Liver (tissue), 9 donors: ENCODE results near the gene LMF1. TPM values are rescaled to one million over a fixed set of nuclear protein-coding genes. Genes with fewer than 3 reads are reported as not detected.

Experiments used
- DNase-seq: peaks from one replicate; pipeline ENCODE4 v3.0.0-alpha.2; 2017; ENCODE audit warnings: low spot score
- H3K27ac ChIP-seq, 2 donors: one replicate each; pipeline ENCODE4 v1.7.0; 2013; ENCODE audit warnings: inconsistent platforms in 2 of 2, low read length in 2 of 2, control low read depth in 1 of 2, low read depth in 1 of 2, mild to moderate bottlenecking in 1 of 2
- H3K27me3 ChIP-seq, 4 donors: one replicate each; pipeline versions ENCODE4 v1.6.1 to v1.7.0; 2013; ENCODE audit warnings: low read length in 3 of 4, inconsistent platforms in 1 of 4, mild to moderate bottlenecking in 1 of 4, moderate library complexity in 1 of 4; ENCODE audit not compliant: control insufficient read depth in 4 of 4, insufficient read depth in 4 of 4
- H3K36me3 ChIP-seq, 4 donors: one replicate each; pipeline versions ENCODE4 v1.6.1 to v1.7.0; 2013; ENCODE audit warnings: low read length in 3 of 4, mild to moderate bottlenecking in 3 of 4, low read depth in 1 of 4, moderate library complexity in 1 of 4; ENCODE audit not compliant: control insufficient read depth in 4 of 4, insufficient read depth in 3 of 4
- H3K4me1 ChIP-seq, 4 donors: one replicate each; pipeline versions ENCODE4 v1.6.1 to v1.7.0; 2013; ENCODE audit warnings: low read length in 3 of 4, mild to moderate bottlenecking in 3 of 4, moderate library complexity in 1 of 4; ENCODE audit not compliant: control insufficient read depth in 4 of 4, insufficient read depth in 4 of 4
- H3K4me3 ChIP-seq, 3 donors: one replicate each; pipeline versions ENCODE4 v1.6.1 to v1.7.0; 2013; ENCODE audit warnings: low read length in 3 of 3, control low read depth in 1 of 3, low read depth in 1 of 3, mild to moderate bottlenecking in 1 of 3
- H3K9ac ChIP-seq, 2 donors: one replicate each; pipeline ENCODE4 v1.7.0; 2013; ENCODE audit warnings: low read length in 2 of 2, mild to moderate bottlenecking in 2 of 2, moderate library complexity in 2 of 2, control low read depth in 1 of 2, low read depth in 1 of 2
- H3K9me3 ChIP-seq, 4 donors: one replicate each; pipeline versions ENCODE4 v1.6.1 to v1.7.0; 2013; ENCODE audit warnings: low read length in 3 of 4; ENCODE audit not compliant: control insufficient read depth in 4 of 4
- CTCF ChIP-seq: fragments of 150-350 bp; IDR thresholded peaks from 2 replicates; pipeline ENCODE4 v1.5.1; 2017; ENCODE audit warnings: improper control_type of control experiment, low read depth, low read length; ENCODE audit not compliant: missing input control
- FOXA1 ChIP-seq: IDR thresholded peaks from 2 replicates; pipeline ENCODE4 v1.6.1; 2016; ENCODE audit warnings: antibody characterized with exemption
- FOXA2 ChIP-seq: IDR thresholded peaks from 2 replicates; pipeline ENCODE4 v1.6.1; 2016; ENCODE audit warnings: antibody characterized with exemption
- HNF4A ChIP-seq, 2 donors: conservative IDR thresholded peaks; 2 replicates each; pipeline ENCODE4 v1.6.1; 2016; ENCODE audit warnings: antibody characterized with exemption in 2 of 2, mild to moderate bottlenecking in 2 of 2
- HNF4G ChIP-seq: IDR thresholded peaks from 2 replicates; pipeline ENCODE4 v1.6.1; 2016; ENCODE audit warnings: antibody characterized with exemption
- JUND ChIP-seq, 2 donors: IDR thresholded peaks; 2 replicates each; pipeline ENCODE4 v1.6.1; 2016; ENCODE audit warnings: antibody characterized with exemption in 2 of 2
- MAX ChIP-seq: IDR thresholded peaks from 2 replicates; pipeline ENCODE4 v1.6.1; 2016; ENCODE audit warnings: antibody characterized with exemption
- NR2F2 ChIP-seq: IDR thresholded peaks from 2 replicates; pipeline ENCODE4 v1.6.1; 2016; ENCODE audit warnings: antibody characterized with exemption
- RAD21 ChIP-seq, 2 donors: IDR thresholded peaks; 2 replicates each; pipeline ENCODE4 v1.6.1; 2016; ENCODE audit warnings: antibody characterized with exemption in 2 of 2, mild to moderate bottlenecking in 2 of 2
- REST ChIP-seq: IDR thresholded peaks from 2 replicates; pipeline ENCODE4 v1.6.1; 2016; ENCODE audit warnings: antibody characterized with exemption, mild to moderate bottlenecking
- RXRA ChIP-seq, 2 donors: IDR thresholded peaks; 2 replicates each; pipeline ENCODE4 v1.6.1; 2017 to 2018; ENCODE audit warnings: antibody characterized with exemption in 2 of 2, mild to moderate bottlenecking in 1 of 2
- SP1 ChIP-seq: IDR thresholded peaks from 2 replicates; pipeline ENCODE4 v1.6.1; 2018; ENCODE audit warnings: antibody characterized with exemption, mild to moderate bottlenecking
- TAF1 ChIP-seq: conservative IDR thresholded peaks from 2 replicates; pipeline ENCODE4 v1.6.1; 2016; ENCODE audit warnings: antibody characterized with exemption, mild to moderate bottlenecking
- YY1 ChIP-seq: IDR thresholded peaks from 2 replicates; pipeline ENCODE4 v1.6.1; 2016; ENCODE audit warnings: antibody characterized with exemption, mild to moderate bottlenecking
- ZBTB33 ChIP-seq: IDR thresholded peaks from 2 replicates; pipeline ENCODE4 v1.6.1; 2016; ENCODE audit warnings: antibody characterized with exemption
- WGBS: extraction: QIAGEN DNeasy Blood & Tissue Kit; methylation state at CpG from one replicate; pipeline ENCODE4 v1.1.7; 2013; 5-methylcytosine and 5-hydroxymethylcytosine counted together
- polyA plus RNA-seq, 2 donors: library from polyadenylated mRNA; stranded (reverse) in 1 of 2; unstranded in 1 of 2; fragments of 200-250 nt in 1 of 2; fragments of >200 nt in 1 of 2; fragmentation: Nextera tagmentation in 1 of 2; extraction: Ambion mirVana in 1 of 2; gene quantifications; one replicate each; pipeline versions ENCODE4 v1.2.1 to v1.2.3, GENCODE V29; 2013 to 2015
- total RNA-seq, 2 donors: library from RNA; depleted of rRNA; stranded (reverse); fragments of >200 nt; gene quantifications; one replicate each; pipeline ENCODE4 v1.2.3, GENCODE V29; 2014
- donor health status: healthy.
- donor health status: healthy.
- donor health status: healthy.
- donor health status: healthy.
- donor health status: healthy.

LMF1 gene
- total and polyA plus RNA-seq, 4 donors, result 8.8 to 24.3 (median 12.6) TPM

DNA sequence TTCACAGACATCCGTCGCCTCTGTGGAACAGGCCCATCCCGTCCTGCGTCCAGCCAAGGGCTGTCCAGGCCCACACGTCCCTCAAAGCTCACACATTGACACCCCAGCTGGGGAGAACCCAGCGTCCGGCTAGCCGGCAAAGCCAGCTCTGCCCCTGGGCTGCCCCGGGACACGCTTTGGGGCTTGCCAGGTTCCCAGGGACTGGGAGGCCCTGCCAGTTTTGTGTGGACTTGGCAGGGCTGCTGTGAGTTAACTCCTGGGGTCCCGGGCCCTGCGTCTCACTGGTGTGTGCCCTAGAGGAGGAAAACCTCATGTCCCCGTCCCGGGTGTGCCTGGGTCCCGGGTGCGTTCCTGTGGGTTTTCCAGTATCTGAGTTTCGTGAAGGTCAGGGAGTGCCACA, 17.1 kb upstream of the LMF1 start:
- TF ChIP-seq TAF1 (no peak), REST (no peak), ZBTB33 (no peak), HNF4A (conservative IDR thresholded peaks at IDR 0.05) (no peak), RXRA (IDR thresholded peaks at IDR 0.05) (no peak), FOXA2 (no peak), JUND (IDR thresholded peaks at IDR 0.05) (no peak), CTCF (no peak), SP1 (no peak), RAD21 (IDR thresholded peaks at IDR 0.05) (no peak), NR2F2 (no peak)
- 81% methylated on average over 17 of the region's 17 CpGs for WGBS
- no peak overlapping the region for H3K27ac ChIP-seq
- peaks cover 0 to 3% (median 0%) of the 10 kb centered on the region in 4 donors for H3K27me3 ChIP-seq
- no peaks in the 10 kb centered on the region for H3K36me3 ChIP-seq
- no peak overlapping the region for H3K4me3 ChIP-seq
- no peaks in the 10 kb centered on the region for H3K4me1 ChIP-seq
- H3K9ac ChIP-seq, result no peak overlapping the region
- DNase-seq, result no peak
- H3K9me3 ChIP-seq, result no peaks in the 10 kb centered on the region

- 85% methylated on average over 44 of the region's 44 CpGs for WGBS
- Histone ChIP-seq H3K9ac (no peak overlapping the region), H3K27ac (no peak overlapping the region), H3K36me3 (no peaks in the 10 kb centered on the region), H3K4me3 (no peak overlapping the region), H3K9me3 (no peaks in the 10 kb centered on the region), H3K27me3 (peaks cover 0 to 3% (median 0%) of the 10 kb centered on the region in 4 donors), H3K4me1 (peaks cover 0 to 3% (median under 1%) of the 10 kb centered on the region in 4 donors)
- DNase-seq, result no peak
- TF ChIP-seq ZBTB33, result no peak
- no peak for TF ChIP-seq HNF4A (conservative IDR thresholded peaks at IDR 0.05)
- TF ChIP-seq SP1, result no peak
- no peak for TF ChIP-seq CTCF
- no peak for TF ChIP-seq YY1
- TF ChIP-seq FOXA1, result no peak
- TF ChIP-seq FOXA2, result no peak
- TF ChIP-seq HNF4G, result no peak
- TF ChIP-seq REST, result no peak
- no peak for TF ChIP-seq MAX
- TF ChIP-seq RAD21 (IDR thresholded peaks at IDR 0.05), result no peak
Measured at GRCh38 chr16:986925-987582, 16.3 kb upstream of the LMF1 start.
